PC-3 (cell line): ENCODE data around the gene FEN1. TPM values are rescaled to one million over a fixed set of nuclear protein-coding genes. Genes with fewer than 3 reads are reported as not detected.

Experiments
- ATAC-seq: fragments of 200-7000 bp; cut with Tn5 transposase; 2 replicates; pipeline ENCODE4 v1.9.1; 2020; ENCODE audit warnings: mild to moderate bottlenecking, moderate library complexity
- BruUV-seq: library from RNA; stranded (reverse); fragments of 400-500 nt; replicated peaks from 2 replicates; lab custom pipeline; 2021; lab: Mats Ljungman, UMichigan
- CTCF ChIA-PET: fragments of 300-600 bp; sonication (Branson Sonifier 250); formaldehyde crosslinking; loops from one replicate; lab custom pipeline; 2022; ENCODE audit warnings: antibody characterized with exemption; lab: Charles Lee
- POLR2A ChIA-PET: fragments of 300-600 bp; sonication (Branson Sonifier 250); formaldehyde crosslinking; loops from one replicate; lab custom pipeline; 2022; ENCODE audit warnings: antibody characterized with exemption; ENCODE audit not compliant: unreplicated experiment; lab: Charles Lee
- DNase-seq: peaks from one replicate; pipeline ENCODE4 v3.0.0-alpha.2; 2015
- H2AFZ ChIP-seq: fragments of 300-600 bp; sonication (generic); 2 replicates; pipeline ENCODE4 v1.6.0; 2016; ENCODE audit warnings: antibody characterized with exemption, low read length
- H3F3A ChIP-seq: fragments of 300-600 bp; sonication (generic); one replicate; pipeline ENCODE4 v1.6.0; 2017; ENCODE audit warnings: antibody characterized with exemption, low read length, control low read depth, mild to moderate bottlenecking; ENCODE audit not compliant: unreplicated experiment
- H3K27ac ChIP-seq: fragments of 300-600 bp; sonication (generic); 2 replicates; pipeline ENCODE4 v1.5.1; 2016; ENCODE audit warnings: mild to moderate bottlenecking, low read length
- H3K27me3 ChIP-seq: fragments of 300-600 bp; sonication (generic); 2 replicates; pipeline ENCODE4 v1.6.1; 2016; ENCODE audit warnings: low read length, mixed read lengths
- H3K36me3 ChIP-seq: fragments of 300-600 bp; sonication (generic); 2 replicates; pipeline ENCODE4 v1.6.1; 2016; ENCODE audit warnings: low read depth, mixed run types, low read length, mixed read lengths
- H3K4me1 ChIP-seq: fragments of 300-600 bp; sonication (generic); 2 replicates; pipeline ENCODE4 v1.5.1; 2016; ENCODE audit warnings: low read length; ENCODE audit not compliant: insufficient read depth
- H3K4me2 ChIP-seq: fragments of 300-600 bp; sonication (generic); 2 replicates; pipeline ENCODE4 v1.6.0; 2016; ENCODE audit warnings: low read length
- H3K4me3 ChIP-seq: fragments of 300-600 bp; sonication (generic); 2 replicates; pipeline ENCODE4 v1.5.1; 2016; ENCODE audit warnings: mild to moderate bottlenecking, low read length, mixed read lengths
- H3K79me2 ChIP-seq: fragments of 300-600 bp; sonication (generic); 2 replicates; pipeline ENCODE4 v1.6.1; 2017; ENCODE audit warnings: low read length, mixed read lengths
- H3K9ac ChIP-seq: fragments of 300-600 bp; sonication (generic); 2 replicates; pipeline ENCODE4 v1.6.0; 2016; ENCODE audit warnings: mild to moderate bottlenecking, low read length
- H3K9me2 ChIP-seq: fragments of 300-600 bp; sonication (generic); replicated peaks from 2 replicates; pipeline ENCODE4 v1.6.1; 2016; ENCODE audit warnings: mixed run types, low read length, mixed read lengths
- H3K9me3 ChIP-seq: fragments of 300-600 bp; sonication (generic); 2 replicates; pipeline ENCODE4 v1.6.1; 2016; ENCODE audit warnings: low read length, mixed read lengths
- H4K20me1 ChIP-seq: fragments of 300-600 bp; sonication (generic); 2 replicates; pipeline ENCODE4 v1.6.1; 2016; ENCODE audit warnings: low read length, mixed read lengths
- EZH2 ChIP-seq: fragments of 300-600 bp; sonication (generic); IDR thresholded peaks from one replicate; pipeline ENCODE4 v1.6.1; 2017; ENCODE audit warnings: antibody characterized with exemption, mild to moderate bottlenecking, low read length; ENCODE audit not compliant: unreplicated experiment
- EZH2phosphoT487 ChIP-seq: fragments of 300-600 bp; sonication (generic); IDR thresholded peaks from 2 replicates; pipeline ENCODE4 v1.6.1; 2018; ENCODE audit warnings: mild to moderate bottlenecking, antibody characterized with exemption, low read length, borderline replicate concordance
- intact Hi-C: fragments of 100-400 bp; cut with micrococcal nuclease; formaldehyde crosslinking; loops from 2 replicates; pipeline ENCODE4 v1.9.0; 2023
- total RNA-seq: library from RNA; depleted of rRNA; stranded (reverse); fragments of >200 nt; gene quantifications from 2 replicates; pipeline ENCODE4 v1.2.3, GENCODE V29; 2014
- TF ChIP-seq, protein P1 (sequence below): fragments of 300-600 bp; sonication (generic); conservative IDR thresholded peaks from 2 replicates; pipeline ENCODE4 v1.5.1; 2017; ENCODE audit warnings: antibody characterized with exemption, low read depth, mild to moderate bottlenecking, low read length

The FEN1 gene
- total RNA-seq, 1 experiment from 2014 or later = 132 TPM

GRCh38 chr11:61800331-61801281, 7.9 kb downstream of the FEN1 start:
- peaks cover 3% of the 10 kb centered on the region; the same call in 1 of the 2 replicates for H4K20me1 ChIP-seq
- H3K27ac ChIP-seq = no peak overlapping the region
- H3K9me2 ChIP-seq = no peaks in the 10 kb centered on the region
- intact Hi-C loops = no loop called here
- TF ChIP-seq, protein P1, sequence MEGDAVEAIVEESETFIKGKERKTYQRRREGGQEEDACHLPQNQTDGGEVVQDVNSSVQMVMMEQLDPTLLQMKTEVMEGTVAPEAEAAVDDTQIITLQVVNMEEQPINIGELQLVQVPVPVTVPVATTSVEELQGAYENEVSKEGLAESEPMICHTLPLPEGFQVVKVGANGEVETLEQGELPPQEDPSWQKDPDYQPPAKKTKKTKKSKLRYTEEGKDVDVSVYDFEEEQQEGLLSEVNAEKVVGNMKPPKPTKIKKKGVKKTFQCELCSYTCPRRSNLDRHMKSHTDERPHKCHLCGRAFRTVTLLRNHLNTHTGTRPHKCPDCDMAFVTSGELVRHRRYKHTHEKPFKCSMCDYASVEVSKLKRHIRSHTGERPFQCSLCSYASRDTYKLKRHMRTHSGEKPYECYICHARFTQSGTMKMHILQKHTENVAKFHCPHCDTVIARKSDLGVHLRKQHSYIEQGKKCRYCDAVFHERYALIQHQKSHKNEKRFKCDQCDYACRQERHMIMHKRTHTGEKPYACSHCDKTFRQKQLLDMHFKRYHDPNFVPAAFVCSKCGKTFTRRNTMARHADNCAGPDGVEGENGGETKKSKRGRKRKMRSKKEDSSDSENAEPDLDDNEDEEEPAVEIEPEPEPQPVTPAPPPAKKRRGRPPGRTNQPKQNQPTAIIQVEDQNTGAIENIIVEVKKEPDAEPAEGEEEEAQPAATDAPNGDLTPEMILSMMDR = no peak
- TF ChIP-seq EZH2 (no peak), EZH2phosphoT487 (no peak)
- H3F3A ChIP-seq = no peaks in the 10 kb centered on the region
- H3K4me3 ChIP-seq = no peak overlapping the region
- no peak overlapping the region for H3K9ac ChIP-seq
- peaks cover 10% of the 10 kb centered on the region for H3K4me1 ChIP-seq
- H3K4me2 ChIP-seq = no peak overlapping the region
- H3K36me3 ChIP-seq = peaks cover 56% of the 10 kb centered on the region; the same call in 1 of the 2 replicates
- H3K27me3 ChIP-seq = no peaks in the 10 kb centered on the region
- ATAC-seq = peak; percentile 69
- H3K79me2 ChIP-seq = peaks cover 57% of the 10 kb centered on the region
- H2AFZ ChIP-seq = no peak overlapping the region
- peak; percentile 24 for DNase-seq
- POLR2A ChIA-PET = no interaction called here
- no peaks in the 10 kb centered on the region for H3K9me3 ChIP-seq
- CTCF ChIA-PET = no interaction called here
- no TSS peak for BruUV-seq

DNA sequence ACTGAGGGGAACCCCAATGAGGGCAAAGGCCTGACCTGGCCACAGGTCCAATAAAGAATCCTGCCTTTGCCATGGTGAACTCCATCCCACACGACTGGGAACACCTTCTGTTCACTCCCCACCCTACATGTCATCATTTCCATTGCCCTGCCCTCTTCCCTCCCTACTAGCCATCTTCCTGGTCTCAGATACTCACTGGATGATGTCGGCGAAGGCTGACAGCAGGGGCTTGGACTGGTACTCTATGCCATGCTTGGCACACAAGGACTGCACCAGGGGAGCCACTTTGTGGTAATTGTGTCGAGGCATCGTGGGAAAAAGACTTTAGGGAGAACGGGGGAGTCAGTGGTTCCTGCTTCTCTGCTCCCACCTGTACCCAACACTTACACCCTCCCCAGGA, 9.9 kb downstream of the FEN1 start:
- intact Hi-C loops = no loop called here

More for the DNA sequence above, 9.9 kb downstream of the FEN1 start:
- Histone ChIP-seq H3K4me3 (no peak overlapping the region), H3K4me1 (peaks cover 10% of the 10 kb centered on the region), H3K27me3 (no peaks in the 10 kb centered on the region), H3F3A (no peaks in the 10 kb centered on the region), H3K79me2 (peaks cover 37% of the 10 kb centered on the region), H3K9ac (no peak overlapping the region), H3K9me3 (no peaks in the 10 kb centered on the region), H3K36me3 (peaks cover 52% of the 10 kb centered on the region; the same call in 1 of the 2 replicates), H3K27ac (no peak overlapping the region), H2AFZ (no peak overlapping the region), H4K20me1 (peaks cover 1% of the 10 kb centered on the region; the same call in 1 of the 2 replicates), H3K4me2 (no peak overlapping the region), H3K9me2 (no peaks in the 10 kb centered on the region)
- DNase-seq (no peak), ATAC-seq (no peak)
- TF ChIP-seq EZH2 = no peak
- TF ChIP-seq EZH2phosphoT487 = no peak
- TF ChIP-seq, protein P1 = no peak
- CTCF ChIA-PET = no interaction called here
- no TSS peak for BruUV-seq
- POLR2A ChIA-PET = no interaction called here
